Measurements from ENCODE around the gene SV2B. TPM values are rescaled to one million over a fixed set of nuclear protein-coding genes. Genes with fewer than 3 reads are reported as not detected.
A peak's percentile ranks its signal among the peaks of the same experiment; 100 is the strongest.

The SV2B gene
- total RNA-seq, 3 donors from 2014 or later = 0.44 to 4.9 (median 2.2) TPM

- intact Hi-C loops (cut with DNase I; ENCODE audit: low total_unique reads) = loop anchor here (10.0 kb wide), 1 partner anchor 170 kb away; no protein-coding TSS in a partner anchor
- H3K27me3 ChIP-seq = peaks cover 0 to 11% of the 10 kb centered on the region in 2 donors
These were observed 124.8 kb downstream of the SV2B start for GRCh38 chr15:91224755-91225380.

GRCh38 chr15:91225741-91226140 is 125.7 kb downstream of the SV2B start:
- Histone ChIP-seq H3K4me1 (no peaks in the 10 kb centered on the region), H3K27ac (no peak overlapping the region), H3K27me3 (peaks cover 0 to 11% of the 10 kb centered on the region in 2 donors), H3K4me3 (no peak overlapping the region), H3K9me3 (no peaks in the 10 kb centered on the region), H3K36me3 (no peaks in the 10 kb centered on the region)
- intact Hi-C loops (cut with DNase I; ENCODE audit: low total_unique reads) = loop anchor here (10.0 kb wide), 1 partner anchor 171 kb away; no protein-coding TSS in a partner anchor
- no peak for DNase-seq (ENCODE audit: low spot score in 2 of 2)
- TF ChIP-seq POLR2AphosphoS5 (IDR thresholded peaks at IDR 0.05) = no peak
- TF ChIP-seq, protein P1, sequence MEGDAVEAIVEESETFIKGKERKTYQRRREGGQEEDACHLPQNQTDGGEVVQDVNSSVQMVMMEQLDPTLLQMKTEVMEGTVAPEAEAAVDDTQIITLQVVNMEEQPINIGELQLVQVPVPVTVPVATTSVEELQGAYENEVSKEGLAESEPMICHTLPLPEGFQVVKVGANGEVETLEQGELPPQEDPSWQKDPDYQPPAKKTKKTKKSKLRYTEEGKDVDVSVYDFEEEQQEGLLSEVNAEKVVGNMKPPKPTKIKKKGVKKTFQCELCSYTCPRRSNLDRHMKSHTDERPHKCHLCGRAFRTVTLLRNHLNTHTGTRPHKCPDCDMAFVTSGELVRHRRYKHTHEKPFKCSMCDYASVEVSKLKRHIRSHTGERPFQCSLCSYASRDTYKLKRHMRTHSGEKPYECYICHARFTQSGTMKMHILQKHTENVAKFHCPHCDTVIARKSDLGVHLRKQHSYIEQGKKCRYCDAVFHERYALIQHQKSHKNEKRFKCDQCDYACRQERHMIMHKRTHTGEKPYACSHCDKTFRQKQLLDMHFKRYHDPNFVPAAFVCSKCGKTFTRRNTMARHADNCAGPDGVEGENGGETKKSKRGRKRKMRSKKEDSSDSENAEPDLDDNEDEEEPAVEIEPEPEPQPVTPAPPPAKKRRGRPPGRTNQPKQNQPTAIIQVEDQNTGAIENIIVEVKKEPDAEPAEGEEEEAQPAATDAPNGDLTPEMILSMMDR (IDR thresholded peaks at IDR 0.05) = no peak
- no peak for TF ChIP-seq POLR2A (IDR thresholded peaks at IDR 0.05)

More at GRCh38 chr15:91224755-91225380, 124.8 kb downstream of the SV2B start:
- H3K4me1 ChIP-seq = no peaks in the 10 kb centered on the region
- TF ChIP-seq, protein P1 (IDR thresholded peaks at IDR 0.05) = peak in 2 of 3 donors; percentile 56 to 58
- no peak for TF ChIP-seq POLR2A (IDR thresholded peaks at IDR 0.05)
- no peak for TF ChIP-seq POLR2AphosphoS5 (IDR thresholded peaks at IDR 0.05)
- H3K36me3 ChIP-seq = no peaks in the 10 kb centered on the region
- no peak overlapping the region for H3K4me3 ChIP-seq
- no peaks in the 10 kb centered on the region for H3K9me3 ChIP-seq
- DNase-seq (ENCODE audit: low spot score in 2 of 2) = no peak
- no peak overlapping the region for H3K27ac ChIP-seq

DNA sequence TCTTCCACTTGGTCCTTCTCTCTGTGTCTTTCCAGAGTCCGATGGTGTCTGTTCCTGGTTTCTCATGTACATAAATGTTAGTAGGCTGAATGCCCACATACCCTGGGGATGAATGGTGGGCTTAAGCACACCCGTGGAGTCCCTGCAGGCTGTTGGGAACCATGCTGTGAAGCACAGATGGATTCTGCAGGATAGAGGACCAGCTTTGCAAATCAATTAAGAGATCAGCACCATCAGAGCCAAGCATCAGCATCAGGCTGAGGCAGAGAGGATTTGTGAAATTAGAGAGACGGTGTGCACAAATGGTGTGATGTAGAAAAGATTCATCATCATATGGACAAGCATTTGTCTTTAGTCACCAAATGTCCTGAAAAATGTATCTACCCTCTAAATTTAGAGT is 127.1 kb downstream of the SV2B start:
- no peak for DNase-seq (ENCODE audit: low spot score in 2 of 2)
- H3K27ac ChIP-seq = no peak overlapping the region
- no peaks in the 10 kb centered on the region for H3K4me1 ChIP-seq
- no peaks in the 10 kb centered on the region for H3K9me3 ChIP-seq
- no peak overlapping the region for H3K4me3 ChIP-seq
- peaks cover 0 to 11% of the 10 kb centered on the region in 2 donors for H3K27me3 ChIP-seq
- TF ChIP-seq, protein P1 (IDR thresholded peaks at IDR 0.05) = no peak
- TF ChIP-seq POLR2AphosphoS5 (IDR thresholded peaks at IDR 0.05) (no peak), POLR2A (IDR thresholded peaks at IDR 0.05) (no peak)
- intact Hi-C loops (cut with DNase I; ENCODE audit: low total_unique reads) = loop anchor here (10.0 kb wide), 1 partner anchor 172 kb away; no protein-coding TSS in a partner anchor
- H3K36me3 ChIP-seq = no peaks in the 10 kb centered on the region

GRCh38 chr15:91227766-91228165 is 127.7 kb downstream of the SV2B start:
- H3K9me3 ChIP-seq = no peaks in the 10 kb centered on the region
- no peaks in the 10 kb centered on the region for H3K4me1 ChIP-seq
- intact Hi-C loops (cut with DNase I; ENCODE audit: low total_unique reads) = loop anchor here (10.0 kb wide), 1 partner anchor 173 kb away; no protein-coding TSS in a partner anchor
- no peak overlapping the region for H3K4me3 ChIP-seq
- H3K36me3 ChIP-seq = no peaks in the 10 kb centered on the region
- TF ChIP-seq POLR2A (IDR thresholded peaks at IDR 0.05) (no peak), POLR2AphosphoS5 (IDR thresholded peaks at IDR 0.05) (no peak)
- TF ChIP-seq, protein P1 (IDR thresholded peaks at IDR 0.05) = no peak
- H3K27ac ChIP-seq = no peak overlapping the region
- H3K27me3 ChIP-seq = peaks cover 0 to 11% of the 10 kb centered on the region in 2 donors
- DNase-seq (ENCODE audit: low spot score in 2 of 2) = no peak

DNA sequence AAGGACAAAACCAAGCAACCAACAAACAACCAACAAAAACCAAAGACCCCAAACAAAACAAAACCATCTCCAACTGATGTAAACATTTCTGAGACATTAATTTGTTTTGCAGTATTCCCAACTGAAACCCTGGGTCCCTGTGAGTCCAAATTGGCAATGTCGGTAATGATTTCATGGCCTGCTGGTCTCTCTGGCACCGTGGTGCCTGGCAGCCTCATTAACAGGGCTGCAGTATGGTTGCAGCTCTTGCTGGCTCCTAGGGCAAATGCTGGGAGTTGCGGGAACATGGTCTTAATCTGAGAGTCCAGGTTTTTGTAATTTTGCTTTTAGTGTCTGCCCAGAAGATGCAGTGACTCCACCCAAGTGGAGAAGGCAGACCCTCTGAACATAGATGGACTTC is 128.3 kb downstream of the SV2B start:
- Histone ChIP-seq H3K9me3 (no peaks in the 10 kb centered on the region), H3K27ac (no peak overlapping the region), H3K4me1 (no peaks in the 10 kb centered on the region), H3K4me3 (no peak overlapping the region), H3K36me3 (no peaks in the 10 kb centered on the region), H3K27me3 (peaks cover 0 to 11% of the 10 kb centered on the region in 2 donors)
- DNase-seq (ENCODE audit: low spot score in 2 of 2) = no peak
- intact Hi-C loops (cut with DNase I; ENCODE audit: low total_unique reads) = loop anchor here (10.0 kb wide), 1 partner anchor 174 kb away; no protein-coding TSS in a partner anchor
- TF ChIP-seq, protein P1 (IDR thresholded peaks at IDR 0.05) = no peak
- TF ChIP-seq POLR2A (IDR thresholded peaks at IDR 0.05) = no peak
- TF ChIP-seq POLR2AphosphoS5 (IDR thresholded peaks at IDR 0.05) = no peak

Data from breast epithelium (tissue), 4 donors.